Activated T-helper 17 cell treated with anti-CD3 and anti-CD28 coated beads, Interleukin-2, amount 50 U/mL, for 72 hours (primary cell): ENCODE measurements around the gene PTTG1IP2. TPM values are rescaled to one million over a fixed set of nuclear protein-coding genes. Genes with fewer than 3 reads are reported as not detected.

Source experiments
- ATAC-seq: fragments of 150-1000 bp; cut with Tn5 transposase; replicated peaks from 2 replicates; pipeline ENCODE4 v1.10.0; 2021; ENCODE audit warnings: mild to moderate bottlenecking, moderate library complexity
- H3K27ac Mint-ChIP-seq: one replicate; pipeline ENCODE4 v1.8.0; 2022; ENCODE audit warnings: mixed read lengths
- H3K27me3 Mint-ChIP-seq: one replicate; pipeline ENCODE4 v1.8.0; 2022; ENCODE audit warnings: mixed read lengths
- H3K36me3 Mint-ChIP-seq: one replicate; pipeline ENCODE4 v1.8.0; 2022; ENCODE audit warnings: low read depth, mild to moderate bottlenecking, mixed read lengths
- H3K4me1 Mint-ChIP-seq: one replicate; pipeline ENCODE4 v1.8.0; 2022; ENCODE audit warnings: mixed read lengths
- H3K4me3 Mint-ChIP-seq: one replicate; pipeline ENCODE4 v1.8.0; 2022; ENCODE audit warnings: mild to moderate bottlenecking, mixed read lengths
- H3K9me3 Mint-ChIP-seq: one replicate; pipeline ENCODE4 v1.8.0; 2022; ENCODE audit warnings: mixed read lengths
- total RNA-seq, 2 donors: library from RNA; stranded (reverse); gene quantifications; one replicate each; pipeline ENCODE4 v1.2.3, GENCODE V29; 2022

Gene PTTG1IP2
- not detected for total RNA-seq

DNA sequence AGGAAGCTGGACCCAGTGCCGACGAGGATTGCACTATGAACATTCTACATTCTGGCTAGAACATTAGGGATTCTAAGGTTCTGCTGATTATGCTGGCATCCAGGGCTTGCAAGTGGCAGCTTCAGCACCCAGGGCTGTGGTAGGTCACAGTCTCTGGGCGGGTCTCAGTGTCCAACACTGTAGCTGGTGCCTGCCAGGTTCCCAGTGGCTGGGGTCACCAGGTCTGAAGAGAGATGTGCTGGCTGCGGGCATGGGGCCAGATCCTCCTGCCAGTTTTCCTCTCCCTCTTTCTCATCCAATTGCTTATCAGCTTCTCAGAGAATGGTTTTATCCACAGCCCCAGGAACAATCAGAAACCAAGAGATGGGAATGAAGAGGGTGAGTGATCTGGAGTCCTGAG is at the start of gene PTTG1IP2:
TSS of gene PTTG1IP2 (plus strand) at position 86 of the 400 bp plus-strand sequence. CDS start at position 234, 148 bp downstream.
- Mint-ChIP-seq H3K36me3 (no peaks in the 10 kb centered on the region), H3K4me3 (no peak within 1 kb of the TSS), H3K4me1 (no peaks in the 10 kb centered on the region), H3K9me3 (peaks cover 7% of the 10 kb centered on the region), H3K27me3 (peaks cover 10% of the 10 kb centered on the region), H3K27ac (no peak within 1 kb of the TSS)
- no peak for ATAC-seq

DNA sequence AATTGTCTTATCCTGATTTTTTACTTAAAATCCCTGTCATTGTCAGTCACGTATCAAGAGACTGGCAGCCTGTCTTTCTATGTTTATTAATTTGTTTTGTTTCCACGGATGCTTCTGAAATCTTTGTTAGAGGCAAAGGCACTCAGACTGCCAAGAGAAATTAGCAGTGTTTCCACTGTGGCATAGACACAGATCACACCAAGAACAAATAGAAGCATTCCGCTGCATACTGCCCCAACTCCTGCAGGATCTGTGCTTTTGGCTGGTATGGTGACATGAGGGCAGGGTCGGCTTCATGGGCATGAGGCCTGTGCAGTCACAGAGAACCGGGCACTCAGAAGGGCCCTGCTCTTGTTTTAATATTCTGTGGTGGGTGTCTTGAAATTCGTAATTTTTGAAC is 47.8 kb upstream of the PTTG1IP2 start:
- Mint-ChIP-seq H3K9me3 (no peaks in the 10 kb centered on the region), H3K36me3 (no peaks in the 10 kb centered on the region), H3K4me1 (peaks cover 12% of the 10 kb centered on the region), H3K4me3 (no peak overlapping the region), H3K27me3 (no peaks in the 10 kb centered on the region), H3K27ac (peak overlapping the region; percentile 12)
- ATAC-seq: no peak

- Mint-ChIP-seq H3K36me3 (no peaks in the 10 kb centered on the region), H3K9me3 (no peaks in the 10 kb centered on the region), H3K27me3 (peaks cover 7% of the 10 kb centered on the region), H3K4me3 (peak overlapping the region; percentile 57), H3K4me1 (peaks cover 12% of the 10 kb centered on the region), H3K27ac (peak overlapping the region; percentile 78)
- peak; percentile 91 for ATAC-seq
Measured at GRCh38 chr7:90424720-90425119, 44.7 kb upstream of the PTTG1IP2 start.

- Mint-ChIP-seq H3K36me3 (no peaks in the 10 kb centered on the region), H3K4me3 (peak overlapping the region; percentile 57), H3K27me3 (peaks cover 7% of the 10 kb centered on the region), H3K27ac (peak overlapping the region; percentile 78), H3K9me3 (no peaks in the 10 kb centered on the region), H3K4me1 (peaks cover 12% of the 10 kb centered on the region)
- peak; percentile 67 for ATAC-seq
Measured at GRCh38 chr7:90425376-90425775, 44.1 kb upstream of the PTTG1IP2 start.

DNA sequence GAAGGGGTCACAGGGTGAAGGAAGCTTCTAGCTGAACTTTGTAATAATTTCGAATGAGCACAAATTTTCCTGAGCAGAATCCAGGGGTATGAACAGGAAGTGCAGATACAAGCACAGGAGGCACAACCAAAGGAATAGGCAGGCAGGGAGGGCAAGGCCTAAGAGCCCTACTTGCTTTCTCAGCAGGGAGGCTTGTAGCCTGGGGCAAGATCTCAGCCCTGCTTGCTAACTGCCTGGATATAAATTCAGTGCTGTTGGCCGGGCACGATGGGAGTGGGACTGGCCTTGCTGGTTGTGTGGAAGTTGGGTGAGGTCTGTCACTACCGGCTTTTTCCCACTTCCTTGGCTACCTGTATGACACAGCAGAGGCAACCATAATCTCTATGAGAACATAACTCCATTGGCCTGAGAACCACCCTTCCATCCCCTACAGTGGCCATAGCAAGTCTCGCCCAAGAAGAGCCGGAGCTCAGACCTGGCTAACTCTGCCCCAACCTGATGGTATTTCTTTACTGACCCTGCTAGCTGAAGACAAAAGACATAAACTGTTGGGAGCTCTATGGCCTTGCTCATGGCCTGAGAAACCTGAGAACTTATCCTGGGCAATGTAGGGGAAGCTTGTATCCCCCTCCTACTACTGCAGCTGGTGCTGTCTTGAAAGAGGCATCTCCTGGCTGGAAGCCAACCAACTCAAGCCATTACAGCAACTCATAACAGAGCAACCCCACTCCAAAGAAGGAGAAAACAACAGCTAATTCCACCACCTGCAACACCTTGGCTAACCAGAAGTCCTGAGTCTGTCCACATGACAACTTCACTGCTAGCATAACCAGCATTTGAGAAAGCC is 38.6 kb upstream of the PTTG1IP2 start:
- H3K4me1 Mint-ChIP-seq: no peaks in the 10 kb centered on the region
- no peak for ATAC-seq
- H3K27me3 Mint-ChIP-seq: peaks cover 15% of the 10 kb centered on the region
- no peaks in the 10 kb centered on the region for H3K36me3 Mint-ChIP-seq
- no peak overlapping the region for H3K27ac Mint-ChIP-seq
- no peaks in the 10 kb centered on the region for H3K9me3 Mint-ChIP-seq
- H3K4me3 Mint-ChIP-seq: no peak overlapping the region

- ATAC-seq: no peak
- Mint-ChIP-seq H3K36me3 (no peaks in the 10 kb centered on the region), H3K27me3 (peaks cover 15% of the 10 kb centered on the region), H3K9me3 (no peaks in the 10 kb centered on the region), H3K4me1 (no peaks in the 10 kb centered on the region), H3K4me3 (no peak overlapping the region), H3K27ac (no peak overlapping the region)
Measured at GRCh38 chr7:90432752-90433151, 36.7 kb upstream of the PTTG1IP2 start.

- no peaks in the 10 kb centered on the region for H3K9me3 Mint-ChIP-seq
- H3K36me3 Mint-ChIP-seq: no peaks in the 10 kb centered on the region
- H3K27ac Mint-ChIP-seq: no peak overlapping the region
- H3K27me3 Mint-ChIP-seq: peaks cover 15% of the 10 kb centered on the region
- H3K4me1 Mint-ChIP-seq: no peaks in the 10 kb centered on the region
- no peak overlapping the region for H3K4me3 Mint-ChIP-seq
- no peak for ATAC-seq
Measured at GRCh38 chr7:90433221-90433620, 36.2 kb upstream of the PTTG1IP2 start.

- ATAC-seq: no peak
- Mint-ChIP-seq H3K4me3 (no peak overlapping the region), H3K4me1 (no peaks in the 10 kb centered on the region), H3K27ac (no peak overlapping the region), H3K36me3 (no peaks in the 10 kb centered on the region), H3K27me3 (no peaks in the 10 kb centered on the region), H3K9me3 (no peaks in the 10 kb centered on the region)
Measured at GRCh38 chr7:90445633-90446032, 23.8 kb upstream of the PTTG1IP2 start.

GRCh38 chr7:90446137-90446899 is 23.1 kb upstream of the PTTG1IP2 start:
- no peak overlapping the region for H3K27ac Mint-ChIP-seq
- no peaks in the 10 kb centered on the region for H3K27me3 Mint-ChIP-seq

GRCh38 chr7:90453259-90453891 is 16.1 kb upstream of the PTTG1IP2 start:
- Mint-ChIP-seq H3K27me3 (peaks cover 11% of the 10 kb centered on the region), H3K4me3 (no peak overlapping the region), H3K9me3 (no peaks in the 10 kb centered on the region), H3K4me1 (peaks cover 12% of the 10 kb centered on the region), H3K36me3 (no peaks in the 10 kb centered on the region), H3K27ac (no peak overlapping the region)
- no peak for ATAC-seq

More at GRCh38 chr7:90446137-90446899, 23.1 kb upstream of the PTTG1IP2 start:
- Mint-ChIP-seq H3K36me3 (no peaks in the 10 kb centered on the region), H3K9me3 (no peaks in the 10 kb centered on the region), H3K4me1 (no peaks in the 10 kb centered on the region), H3K4me3 (no peak overlapping the region)
- no peak for ATAC-seq

GRCh38 chr7:90453931-90454330 is 15.5 kb upstream of the PTTG1IP2 start:
- Mint-ChIP-seq H3K9me3 (no peaks in the 10 kb centered on the region), H3K27me3 (peaks cover 11% of the 10 kb centered on the region), H3K36me3 (no peaks in the 10 kb centered on the region), H3K4me1 (peaks cover 12% of the 10 kb centered on the region), H3K4me3 (no peak overlapping the region), H3K27ac (no peak overlapping the region)
- no peak for ATAC-seq

DNA sequence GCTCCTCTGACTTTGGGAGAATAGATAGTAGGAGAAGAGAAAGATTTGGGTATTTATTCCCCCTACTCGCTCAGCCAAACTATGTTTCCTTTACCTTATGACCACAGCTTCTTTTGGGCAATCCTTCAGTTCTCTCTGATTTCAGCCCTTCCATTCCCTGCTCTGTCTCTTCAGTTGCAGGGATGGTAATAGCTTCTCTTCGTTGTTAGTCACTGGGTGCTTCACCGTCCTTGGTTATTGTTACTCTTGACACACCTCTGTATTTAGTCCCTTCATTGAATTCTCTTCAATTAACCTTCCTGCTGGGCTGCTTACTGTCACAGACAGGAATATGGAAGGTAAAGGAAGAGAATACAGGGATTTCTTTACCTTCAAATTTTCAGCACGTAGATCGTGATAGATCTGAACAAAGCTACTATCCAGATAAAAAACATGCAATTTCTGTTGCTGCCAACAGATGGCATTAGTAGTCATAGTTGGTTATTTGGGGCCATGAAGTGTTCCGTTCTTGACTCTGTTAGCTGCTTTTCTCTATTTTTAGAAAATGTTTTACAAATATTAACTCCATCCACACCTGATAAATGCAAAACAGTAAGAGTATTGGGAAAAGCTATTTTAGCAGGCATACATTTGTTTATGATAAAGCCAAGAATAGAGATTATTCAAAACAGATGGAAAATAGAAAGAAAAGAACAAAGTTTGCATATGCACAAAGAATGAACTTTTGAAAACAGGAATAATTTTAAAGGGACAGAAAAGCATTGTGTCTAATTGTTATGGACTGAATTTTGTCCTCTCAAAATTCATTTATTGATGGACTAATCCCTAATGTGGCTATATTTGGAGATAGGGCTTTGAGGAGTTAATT is 14.0 kb upstream of the PTTG1IP2 start:
- peaks cover 12% of the 10 kb centered on the region for H3K4me1 Mint-ChIP-seq
- H3K4me3 Mint-ChIP-seq: peak overlapping the region; percentile 34
- no peaks in the 10 kb centered on the region for H3K9me3 Mint-ChIP-seq
- H3K27me3 Mint-ChIP-seq: peaks cover 11% of the 10 kb centered on the region
- no peaks in the 10 kb centered on the region for H3K36me3 Mint-ChIP-seq
- ATAC-seq: peak; percentile 59
- peak overlapping the region; percentile 62 for H3K27ac Mint-ChIP-seq

- H3K27ac Mint-ChIP-seq: no peak overlapping the region
- no peak overlapping the region for H3K4me3 Mint-ChIP-seq
- H3K27me3 Mint-ChIP-seq: peaks cover 11% of the 10 kb centered on the region
- no peak for ATAC-seq
- H3K4me1 Mint-ChIP-seq: peaks cover 13% of the 10 kb centered on the region
- H3K36me3 Mint-ChIP-seq: no peaks in the 10 kb centered on the region
- no peaks in the 10 kb centered on the region for H3K9me3 Mint-ChIP-seq
Measured at GRCh38 chr7:90458104-90458503, 11.3 kb upstream of the PTTG1IP2 start.

DNA sequence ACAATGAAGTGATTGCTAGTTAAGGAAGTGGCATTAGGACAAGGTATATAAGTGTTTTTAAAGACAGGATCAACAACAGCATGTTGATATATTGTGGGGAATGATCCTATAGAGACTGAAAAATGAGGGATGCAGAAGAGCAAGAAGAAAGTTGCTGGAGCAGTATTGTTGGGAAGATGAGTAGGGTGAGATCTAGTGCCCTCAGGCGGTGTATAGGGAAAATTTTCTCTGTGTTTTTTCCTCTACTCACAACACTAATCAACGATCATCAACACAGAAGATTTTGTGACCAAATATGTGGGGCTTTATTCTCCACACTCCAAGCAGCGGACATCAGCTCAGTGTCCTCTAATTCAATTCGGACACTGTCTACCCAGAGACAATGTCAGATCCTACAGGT is 9.6 kb upstream of the PTTG1IP2 start:
- H3K4me1 Mint-ChIP-seq: peaks cover 18% of the 10 kb centered on the region
- ATAC-seq: no peak
- no peaks in the 10 kb centered on the region for H3K36me3 Mint-ChIP-seq
- no peak overlapping the region for H3K27ac Mint-ChIP-seq
- H3K4me3 Mint-ChIP-seq: no peak overlapping the region
- H3K27me3 Mint-ChIP-seq: peaks cover 9% of the 10 kb centered on the region
- H3K9me3 Mint-ChIP-seq: no peaks in the 10 kb centered on the region
